GM23248 (cell line): Measurements from ENCODE around the gene APP.

ENCODE experiments used
- EZH2 ChIP-seq: fragments of 200-600 bp; sonication (generic); IDR thresholded peaks from 2 replicates; pipeline ENCODE4 v1.6.1; 2018; ENCODE audit warnings: antibody characterized with exemption, mild to moderate bottlenecking; ENCODE audit not compliant: insufficient read depth, poor library complexity, severe bottlenecking
- EZH2phosphoT487 ChIP-seq: fragments of 200-600 bp; sonication (generic); IDR thresholded peaks from 2 replicates; pipeline ENCODE4 v1.6.1; 2018; ENCODE audit warnings: antibody characterized with exemption, moderate library complexity, mild to moderate bottlenecking, low read depth; ENCODE audit not compliant: insufficient read depth

- TF ChIP-seq EZH2 (no peak), EZH2phosphoT487 (no peak)
Measured at GRCh38 chr21:26085882-26086281, 84.7 kb downstream of the APP start.
